Trophoblast cell (in vitro differentiated cells and primary cell): Measurements from ENCODE around the gene MRPS12.

Source experiments
- DNase-seq, 2 donors: peaks; one replicate each; pipeline ENCODE4 v3.0.0-alpha.2; 2016
- H2AFZ ChIP-seq: 2 replicates; pipeline ENCODE4 v1.6.1; 2013; ENCODE audit warnings: low read length, moderate library complexity, mild to moderate bottlenecking; ENCODE audit not compliant: insufficient read depth, poor library complexity
- H2AK5ac ChIP-seq: 2 replicates; pipeline ENCODE4 v1.6.1; 2013; ENCODE audit warnings: mild to moderate bottlenecking, low read length
- H2BK120ac ChIP-seq: 2 replicates; pipeline ENCODE4 v1.6.1; 2013; ENCODE audit warnings: low read length, mild to moderate bottlenecking, moderate library complexity; ENCODE audit not compliant: insufficient read depth, poor library complexity
- H2BK12ac ChIP-seq: 2 replicates; pipeline ENCODE4 v1.6.1; 2013; ENCODE audit warnings: mild to moderate bottlenecking, low read length, moderate library complexity
- H2BK5ac ChIP-seq: 2 replicates; pipeline ENCODE4 v1.6.1; 2013; ENCODE audit warnings: low read length, low read depth, moderate library complexity, mild to moderate bottlenecking; ENCODE audit not compliant: poor library complexity
- H3K14ac ChIP-seq: 2 replicates; pipeline ENCODE4 v1.6.1; 2013; ENCODE audit warnings: mild to moderate bottlenecking, low read length
- H3K18ac ChIP-seq: 2 replicates; pipeline ENCODE4 v1.6.1; 2013; ENCODE audit warnings: mild to moderate bottlenecking, low read length
- H3K23ac ChIP-seq: 2 replicates; pipeline ENCODE4 v1.6.1; 2013; ENCODE audit warnings: low read length
- H3K27ac ChIP-seq: 2 replicates; pipeline ENCODE4 v1.5.1; 2013; ENCODE audit warnings: low read depth, mild to moderate bottlenecking, inconsistent platforms, low read length, moderate library complexity
- H3K27me3 ChIP-seq: 2 replicates; pipeline ENCODE4 v1.6.1; 2013; ENCODE audit warnings: inconsistent platforms, mild to moderate bottlenecking, low read length, moderate library complexity; ENCODE audit not compliant: insufficient read depth
- H3K36me3 ChIP-seq, 2 experiments: 1 replicate in 1 of 2; 2 replicates in 1 of 2; pipeline ENCODE4 v1.6.1; 2013; ENCODE audit warnings: low read length in 2 of 2, mild to moderate bottlenecking in 2 of 2, moderate library complexity in 1 of 2; ENCODE audit not compliant: insufficient read depth in 2 of 2, control insufficient read depth in 1 of 2
- H3K4ac ChIP-seq: 2 replicates; pipeline ENCODE4 v1.6.1; 2013; ENCODE audit warnings: low read depth, mild to moderate bottlenecking, low read length, moderate library complexity
- H3K4me1 ChIP-seq, 2 experiments: 1 replicate in 1 of 2; 2 replicates in 1 of 2; pipeline ENCODE4 v1.6.1; 2013; ENCODE audit warnings: low read length in 2 of 2, mild to moderate bottlenecking in 2 of 2, moderate library complexity in 1 of 2; ENCODE audit not compliant: insufficient read depth in 2 of 2, control insufficient read depth in 1 of 2
- H3K4me2 ChIP-seq: 2 replicates; pipeline ENCODE4 v1.6.1; 2013; ENCODE audit warnings: inconsistent platforms, mild to moderate bottlenecking, low read length, moderate library complexity
- H3K4me3 ChIP-seq: 2 replicates; pipeline ENCODE4 v1.5.1; 2013; ENCODE audit warnings: mild to moderate bottlenecking, low read depth, low read length, inconsistent platforms
- H3K79me1 ChIP-seq: one replicate; pipeline ENCODE4 v1.6.1; 2013; ENCODE audit warnings: low read length
- H3K79me2 ChIP-seq: 2 replicates; pipeline ENCODE4 v1.6.1; 2013; ENCODE audit warnings: low read length, mild to moderate bottlenecking; ENCODE audit not compliant: control insufficient read depth, insufficient read depth, poor library complexity
- H3K9ac ChIP-seq: 2 replicates; pipeline ENCODE4 v1.6.1; 2013; ENCODE audit warnings: mild to moderate bottlenecking, low read length
- H3K9me3 ChIP-seq: 2 replicates; pipeline ENCODE4 v1.6.1; 2013; ENCODE audit warnings: low read depth, mild to moderate bottlenecking, control low read depth, inconsistent platforms, low read length; ENCODE audit not compliant: insufficient read depth
- H4K12ac ChIP-seq: 2 replicates; pipeline ENCODE4 v1.6.1; 2013; ENCODE audit warnings: low read depth, mild to moderate bottlenecking, low read length, moderate library complexity
- H4K8ac ChIP-seq: 2 replicates; pipeline ENCODE4 v1.6.1; 2013; ENCODE audit warnings: low read depth, mild to moderate bottlenecking, low read length, moderate library complexity
- H4K91ac ChIP-seq: one replicate; pipeline ENCODE4 v1.6.1; 2013; ENCODE audit warnings: low read depth, mild to moderate bottlenecking, low read length, moderate library complexity
- WGBS: extraction: QIAGEN DNeasy Blood & Tissue Kit; methylation state at CpG from one replicate; pipeline ENCODE4 v1.1.7; 2013; ENCODE audit warnings: missing lambda C conversion rate; ENCODE audit not compliant: insufficient read length, insufficient coverage; ENCODE audit errors: extremely low coverage; 5-methylcytosine and 5-hydroxymethylcytosine counted together

MRPS12 gene

DNA sequence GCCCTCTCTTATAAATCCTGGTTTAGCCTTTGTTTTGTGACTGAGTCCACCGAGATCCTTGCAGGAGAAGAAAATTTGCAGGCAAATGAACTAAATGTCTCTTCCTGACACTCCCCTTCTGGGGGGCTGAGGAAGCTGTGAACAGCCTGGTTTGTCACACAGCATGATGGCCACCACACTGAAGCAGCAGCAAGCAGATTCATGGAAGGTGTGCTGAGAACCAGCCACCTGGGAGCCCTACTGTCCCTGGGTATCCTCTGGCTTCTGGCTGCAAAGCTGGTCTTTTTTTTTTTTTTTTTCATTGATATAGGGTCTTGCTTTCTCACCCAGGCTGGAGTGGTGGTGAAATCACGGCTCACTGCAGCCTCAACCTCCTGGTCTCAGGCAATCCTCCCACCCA is 11.2 kb downstream of the MRPS12 start:
- Histone ChIP-seq H3K18ac (no peak overlapping the region), H3K4me1 (no peaks in the 10 kb centered on the region), H3K9ac (no peak overlapping the region), H3K4ac (no peak overlapping the region), H4K8ac (no peak overlapping the region), H3K9me3 (peaks cover 2% of the 10 kb centered on the region), H3K4me2 (no peak overlapping the region), H4K12ac (no peak overlapping the region), H4K91ac (no peak overlapping the region), H2BK12ac (no peak overlapping the region), H3K4me3 (no peak overlapping the region), H3K79me1 (no peaks in the 10 kb centered on the region), H3K27ac (no peak overlapping the region), H3K79me2 (no peaks in the 10 kb centered on the region), H3K14ac (no peak overlapping the region), H3K36me3 (peaks cover 0 to 4% of the 10 kb centered on the region in 2 experiments), H2BK120ac (no peak overlapping the region), H2AK5ac (no peak overlapping the region), H3K27me3 (no peaks in the 10 kb centered on the region), H2AFZ (no peak overlapping the region), H3K23ac (no peak overlapping the region), H2BK5ac (no peak overlapping the region)
- DNase-seq: no peak
- WGBS: no CpG with 5 or more reads among the region's 2 CpGs

DNA sequence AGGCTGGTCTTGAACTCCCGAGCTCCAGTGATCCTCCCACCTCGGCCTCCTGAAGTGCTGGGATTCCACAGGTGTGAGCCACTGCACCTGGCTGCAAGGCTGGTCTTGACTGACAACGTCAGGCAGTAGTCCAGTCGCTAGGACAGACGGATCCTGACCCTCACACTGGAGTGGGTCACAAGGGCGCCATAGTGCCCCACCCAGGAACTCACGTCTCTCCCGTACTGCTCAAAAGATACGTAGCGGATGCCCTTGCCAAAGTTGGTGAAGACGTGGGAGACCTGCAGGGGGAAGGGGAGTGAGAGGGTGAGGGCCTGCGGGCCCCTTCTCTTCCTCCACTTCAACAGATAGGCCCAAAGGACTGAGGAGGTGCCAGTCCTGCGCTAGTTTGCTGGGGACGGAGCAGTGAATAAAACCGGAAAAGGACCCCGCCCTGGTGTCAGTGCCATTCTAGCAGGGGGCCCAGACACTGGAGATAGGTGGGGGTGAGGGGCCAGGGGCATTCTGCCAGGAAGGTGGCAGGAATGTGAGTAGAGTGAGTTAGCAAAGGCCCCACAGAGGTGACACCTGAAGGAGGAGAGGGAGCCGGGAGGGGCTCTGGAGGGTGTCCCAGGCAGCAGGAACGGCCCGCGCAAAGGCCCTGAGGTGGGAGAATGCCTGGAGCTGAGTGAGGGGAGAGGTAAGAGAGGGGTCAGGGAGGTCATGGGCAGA is 11.9 kb downstream of the MRPS12 start:
- no peak overlapping the region for H2BK120ac ChIP-seq
- H3K79me2 ChIP-seq: no peaks in the 10 kb centered on the region
- H3K27ac ChIP-seq: no peak overlapping the region
- no peak overlapping the region for H2BK5ac ChIP-seq
- no peak overlapping the region for H4K12ac ChIP-seq
- no peak overlapping the region for H4K8ac ChIP-seq
- H2AFZ ChIP-seq: no peak overlapping the region
- peaks cover 0 to 4% of the 10 kb centered on the region in 2 experiments for H3K36me3 ChIP-seq
- no peak overlapping the region for H3K23ac ChIP-seq
- H4K91ac ChIP-seq: no peak overlapping the region
- H2AK5ac ChIP-seq: no peak overlapping the region
- no peak overlapping the region for H3K9ac ChIP-seq
- no peaks in the 10 kb centered on the region for H3K27me3 ChIP-seq
- no peak overlapping the region for H3K4me2 ChIP-seq
- peaks cover 2% of the 10 kb centered on the region for H3K9me3 ChIP-seq
- H3K14ac ChIP-seq: no peak overlapping the region
- H3K18ac ChIP-seq: no peak overlapping the region
- DNase-seq: no peak
- no peaks in the 10 kb centered on the region for H3K79me1 ChIP-seq
- H3K4ac ChIP-seq: no peak overlapping the region
- no CpG with 5 or more reads among the region's 20 CpGs for WGBS
- no peak overlapping the region for H2BK12ac ChIP-seq
- no peaks in the 10 kb centered on the region for H3K4me1 ChIP-seq
- no peak overlapping the region for H3K4me3 ChIP-seq

DNA sequence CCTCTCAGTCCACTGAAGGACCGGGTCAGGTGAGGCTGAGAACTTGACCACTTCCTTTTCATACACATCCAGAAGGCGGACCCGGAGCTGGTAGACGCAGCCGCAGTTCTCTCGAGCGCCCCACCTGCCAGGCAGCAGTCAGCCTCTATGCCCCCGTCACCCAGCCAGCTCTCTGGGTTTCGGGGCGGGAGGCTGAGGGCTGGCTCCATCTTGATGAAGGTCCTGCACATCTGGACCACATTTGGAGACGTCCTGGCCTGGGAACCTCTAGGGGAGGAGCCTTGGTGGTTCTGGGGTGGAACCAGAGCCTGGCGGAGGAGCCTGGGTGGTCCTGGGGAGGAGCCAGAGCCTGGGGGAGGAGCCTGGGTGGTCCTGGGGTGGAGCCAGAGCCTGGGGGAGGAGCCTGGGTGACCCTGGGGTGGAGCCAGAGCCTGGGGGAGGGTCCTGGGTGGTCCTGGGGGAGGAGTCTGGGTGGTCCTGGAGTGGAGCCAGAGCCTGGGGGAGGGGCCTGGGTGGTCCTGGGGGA is 14.3 kb downstream of the MRPS12 start:
- no peak overlapping the region for H3K4ac ChIP-seq
- no peaks in the 10 kb centered on the region for H3K79me1 ChIP-seq
- H3K4me2 ChIP-seq: no peak overlapping the region
- no peak for DNase-seq
- peaks cover 0 to 3% of the 10 kb centered on the region in 2 experiments for H3K4me1 ChIP-seq
- H2AFZ ChIP-seq: no peak overlapping the region
- no peak overlapping the region for H3K4me3 ChIP-seq
- no peak overlapping the region for H3K18ac ChIP-seq
- H3K27ac ChIP-seq: no peak overlapping the region
- no peak overlapping the region for H2BK5ac ChIP-seq
- H3K36me3 ChIP-seq: peaks cover 0 to 4% of the 10 kb centered on the region in 2 experiments
- no peak overlapping the region for H2BK120ac ChIP-seq
- no peak overlapping the region for H3K14ac ChIP-seq
- WGBS: no CpG with 5 or more reads among the region's 12 CpGs
- no peaks in the 10 kb centered on the region for H3K27me3 ChIP-seq
- H4K91ac ChIP-seq: no peak overlapping the region
- no peak overlapping the region for H3K23ac ChIP-seq
- no peaks in the 10 kb centered on the region for H3K79me2 ChIP-seq
- no peak overlapping the region for H3K9ac ChIP-seq
- H4K8ac ChIP-seq: no peak overlapping the region
- H2BK12ac ChIP-seq: no peak overlapping the region
- no peak overlapping the region for H2AK5ac ChIP-seq
- peaks cover 2% of the 10 kb centered on the region for H3K9me3 ChIP-seq
- H4K12ac ChIP-seq: no peak overlapping the region

DNA sequence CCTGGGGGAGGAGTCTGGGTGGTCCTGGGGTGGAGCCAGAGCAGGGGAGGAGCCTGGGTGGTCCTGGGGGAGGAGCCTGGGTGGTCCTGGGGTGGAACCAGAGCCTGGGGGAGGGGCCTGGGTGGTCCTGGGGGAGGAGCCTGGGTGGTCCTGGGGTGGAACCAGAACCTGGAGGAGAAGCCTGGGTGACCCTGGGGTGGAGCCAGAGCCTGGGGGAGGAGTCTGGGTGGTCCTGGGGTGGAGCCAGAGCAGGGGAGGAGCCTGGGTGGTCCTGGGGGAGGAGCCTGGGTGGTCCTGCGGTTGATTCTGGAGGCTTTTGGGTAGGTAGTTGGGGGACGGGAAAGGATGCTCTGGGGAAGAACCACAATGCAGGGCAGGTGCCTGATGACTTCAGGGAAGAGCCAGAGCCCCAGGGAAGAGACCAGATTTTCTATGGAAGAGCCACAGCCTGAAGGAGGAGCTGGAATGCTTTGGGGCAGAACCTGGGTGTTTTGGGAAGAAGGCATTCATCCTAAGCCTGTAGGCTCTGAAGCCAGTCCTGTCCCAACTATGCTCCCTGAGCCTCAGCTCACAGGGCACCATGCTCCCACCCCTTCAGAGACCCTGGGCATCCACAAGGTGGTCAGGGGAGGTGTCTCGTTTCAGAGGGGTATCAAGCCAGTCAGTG is 15.0 kb downstream of the MRPS12 start:
- H2BK12ac ChIP-seq: no peak overlapping the region
- H3K4me3 ChIP-seq: no peak overlapping the region
- DNase-seq: no peak
- no peak overlapping the region for H3K4ac ChIP-seq
- H3K27ac ChIP-seq: no peak overlapping the region
- no peak overlapping the region for H2BK5ac ChIP-seq
- peaks cover 3% of the 10 kb centered on the region for H3K9me3 ChIP-seq
- H3K36me3 ChIP-seq: peaks cover 0 to 4% of the 10 kb centered on the region in 2 experiments
- H4K8ac ChIP-seq: no peak overlapping the region
- no peak overlapping the region for H3K18ac ChIP-seq
- no peak overlapping the region for H3K23ac ChIP-seq
- no peak overlapping the region for H2AFZ ChIP-seq
- no peaks in the 10 kb centered on the region for H3K27me3 ChIP-seq
- WGBS: no CpG with 5 or more reads among the region's 3 CpGs
- no peaks in the 10 kb centered on the region for H3K79me1 ChIP-seq
- no peak overlapping the region for H3K4me2 ChIP-seq
- H3K4me1 ChIP-seq: peaks cover 0 to 5% of the 10 kb centered on the region in 2 experiments
- no peak overlapping the region for H4K91ac ChIP-seq
- H4K12ac ChIP-seq: no peak overlapping the region
- no peak overlapping the region for H3K14ac ChIP-seq
- no peak overlapping the region for H2AK5ac ChIP-seq
- no peaks in the 10 kb centered on the region for H3K79me2 ChIP-seq
- no peak overlapping the region for H3K9ac ChIP-seq
- H2BK120ac ChIP-seq: no peak overlapping the region
